ENCODE measurements around the gene JAKMIP1. TPM values are rescaled to one million over a fixed set of nuclear protein-coding genes. Genes with fewer than 3 reads are reported as not detected.
"Not testable (repeated sequence)": the region's sequence is repeated elsewhere in the genome, so short reads cannot be mapped to it uniquely, and the experiment has no call there.

Gene JAKMIP1
- total RNA-seq, 1 donor from 2014 or later: 15.5 TPM

DNA sequence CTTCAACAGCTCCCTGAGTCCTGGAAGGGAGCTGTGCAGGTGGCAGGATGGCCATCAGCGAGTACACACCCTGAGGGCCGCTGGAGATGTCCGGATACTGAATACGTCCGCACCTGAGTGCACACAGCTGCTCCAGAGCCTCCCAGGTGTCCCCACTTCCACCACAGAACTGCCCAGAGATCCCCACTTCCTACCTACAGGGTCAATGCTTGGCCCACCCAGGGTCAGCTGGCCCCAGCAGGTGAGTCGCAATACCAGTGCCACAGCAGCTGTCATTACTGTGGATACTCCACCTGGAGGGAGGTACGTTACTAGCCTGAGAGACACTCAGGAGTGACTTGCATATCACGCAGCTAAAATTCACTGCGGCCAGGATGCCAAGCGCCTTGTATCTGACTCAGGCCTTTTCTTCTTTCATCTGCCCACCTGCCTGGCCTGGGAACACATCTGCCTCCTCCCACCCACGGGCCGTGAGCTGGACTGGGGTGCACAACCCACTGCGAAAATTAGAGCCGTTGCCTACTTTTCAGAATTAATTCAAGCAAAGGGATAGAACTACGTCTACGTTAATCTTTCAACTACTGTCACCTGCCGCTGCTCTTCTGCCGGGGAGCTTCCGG is 191.5 kb downstream of the JAKMIP1 start:
- no peak overlapping the region for H3K4me3 Mint-ChIP-seq

GRCh38 chr4:6008092-6008551 is 192.2 kb downstream of the JAKMIP1 start:
- Mint-ChIP-seq H3K27ac (no peak overlapping the region), H3K36me3 (ENCODE audit: low read depth) (no peaks in the 10 kb centered on the region), H3K4me3 (no peak overlapping the region), H3K27me3 (ENCODE audit: insufficient read depth) (peaks cover 9% of the 10 kb centered on the region), H3K9me3 (no peaks in the 10 kb centered on the region), H3K4me1 (ENCODE audit: low read depth) (no peaks in the 10 kb centered on the region)
- intact Hi-C loops (cut with micrococcal nuclease): no loop called here
- DNase-seq (ENCODE audit: low spot score): no peak

More for the DNA sequence above, 191.5 kb downstream of the JAKMIP1 start:
- no peaks in the 10 kb centered on the region for H3K4me1 Mint-ChIP-seq (ENCODE audit: low read depth)
- H3K27ac Mint-ChIP-seq: no peak overlapping the region
- no peak for DNase-seq (ENCODE audit: low spot score)
- intact Hi-C loops (cut with micrococcal nuclease): no loop called here
- no peaks in the 10 kb centered on the region for H3K36me3 Mint-ChIP-seq (ENCODE audit: low read depth)
- no peaks in the 10 kb centered on the region for H3K9me3 Mint-ChIP-seq
- peaks cover 9% of the 10 kb centered on the region for H3K27me3 Mint-ChIP-seq (ENCODE audit: insufficient read depth)

DNA sequence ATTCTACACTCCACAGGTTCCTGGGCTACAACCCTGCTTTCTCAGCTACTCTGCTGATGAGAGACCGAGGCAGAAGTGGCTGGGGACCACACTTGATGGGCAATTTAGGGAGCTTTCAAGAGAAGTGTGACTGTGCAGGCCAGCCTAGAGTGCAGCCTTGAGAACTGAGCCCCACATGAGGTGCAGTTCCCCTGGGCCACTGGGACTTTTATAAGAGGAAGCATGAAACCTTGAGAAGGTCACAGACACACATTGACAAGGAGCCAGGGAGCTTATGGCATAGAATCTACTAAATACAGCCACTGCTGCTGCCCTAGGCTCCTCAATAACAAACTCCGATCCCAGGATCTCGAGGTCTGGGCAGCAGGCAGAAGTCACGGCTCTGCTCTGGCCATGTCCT is 195.2 kb downstream of the JAKMIP1 start:
- Mint-ChIP-seq H3K36me3 (ENCODE audit: low read depth) (no peaks in the 10 kb centered on the region), H3K9me3 (no peaks in the 10 kb centered on the region), H3K27ac (no peak overlapping the region), H3K27me3 (ENCODE audit: insufficient read depth) (peaks cover 9% of the 10 kb centered on the region), H3K4me3 (no peak overlapping the region), H3K4me1 (ENCODE audit: low read depth) (no peaks in the 10 kb centered on the region)
- intact Hi-C loops (cut with micrococcal nuclease): no loop called here
- no peak for DNase-seq (ENCODE audit: low spot score)

- intact Hi-C loops (cut with micrococcal nuclease); H3K27me3 Mint-ChIP-seq (ENCODE audit: insufficient read depth); H3K4me3 Mint-ChIP-seq; H3K9me3 Mint-ChIP-seq; H3K36me3 Mint-ChIP-seq (ENCODE audit: low read depth); H3K4me1 Mint-ChIP-seq (ENCODE audit: low read depth); DNase-seq (ENCODE audit: low spot score); H3K27ac Mint-ChIP-seq: not testable (repeated sequence)
Measured at GRCh38 chr4:6003485-6003884, 196.9 kb downstream of the JAKMIP1 start.

GRCh38 chr4:6002926-6003325 is 197.4 kb downstream of the JAKMIP1 start:
- peaks cover 7% of the 10 kb centered on the region for H3K27me3 Mint-ChIP-seq (ENCODE audit: insufficient read depth)
- intact Hi-C loops (cut with micrococcal nuclease): no loop called here
- H3K27ac Mint-ChIP-seq: no peak overlapping the region
- no peaks in the 10 kb centered on the region for H3K9me3 Mint-ChIP-seq
- H3K36me3 Mint-ChIP-seq (ENCODE audit: low read depth): no peaks in the 10 kb centered on the region
- no peak for DNase-seq (ENCODE audit: low spot score)
- H3K4me1 Mint-ChIP-seq (ENCODE audit: low read depth): peaks cover 8% of the 10 kb centered on the region
- no peak overlapping the region for H3K4me3 Mint-ChIP-seq

DNA sequence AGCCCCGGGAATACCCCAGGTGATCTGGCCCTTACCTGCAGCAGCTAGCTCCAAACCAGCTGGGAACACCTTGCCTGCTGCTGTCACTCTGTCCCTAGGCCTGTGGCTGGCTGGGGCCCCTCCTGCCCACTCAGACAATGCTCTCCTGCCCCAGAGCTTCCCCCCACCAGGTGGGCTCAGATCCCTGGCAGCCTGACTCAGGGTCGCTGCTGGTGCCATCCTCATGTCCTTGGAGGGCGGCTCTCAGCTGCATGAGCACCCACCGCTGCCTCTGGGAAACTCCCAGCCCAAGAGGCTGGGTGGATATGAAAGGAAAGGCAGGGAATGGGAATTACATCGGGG is 197.9 kb downstream of the JAKMIP1 start:
- no peak for DNase-seq (ENCODE audit: low spot score)
- no peak overlapping the region for H3K4me3 Mint-ChIP-seq
- no peaks in the 10 kb centered on the region for H3K9me3 Mint-ChIP-seq
- H3K27me3 Mint-ChIP-seq (ENCODE audit: insufficient read depth): peaks cover 7% of the 10 kb centered on the region
- H3K4me1 Mint-ChIP-seq (ENCODE audit: low read depth): peaks cover 8% of the 10 kb centered on the region
- no peak overlapping the region for H3K27ac Mint-ChIP-seq
- intact Hi-C loops (cut with micrococcal nuclease): no loop called here
- H3K36me3 Mint-ChIP-seq (ENCODE audit: low read depth): no peaks in the 10 kb centered on the region

DNA sequence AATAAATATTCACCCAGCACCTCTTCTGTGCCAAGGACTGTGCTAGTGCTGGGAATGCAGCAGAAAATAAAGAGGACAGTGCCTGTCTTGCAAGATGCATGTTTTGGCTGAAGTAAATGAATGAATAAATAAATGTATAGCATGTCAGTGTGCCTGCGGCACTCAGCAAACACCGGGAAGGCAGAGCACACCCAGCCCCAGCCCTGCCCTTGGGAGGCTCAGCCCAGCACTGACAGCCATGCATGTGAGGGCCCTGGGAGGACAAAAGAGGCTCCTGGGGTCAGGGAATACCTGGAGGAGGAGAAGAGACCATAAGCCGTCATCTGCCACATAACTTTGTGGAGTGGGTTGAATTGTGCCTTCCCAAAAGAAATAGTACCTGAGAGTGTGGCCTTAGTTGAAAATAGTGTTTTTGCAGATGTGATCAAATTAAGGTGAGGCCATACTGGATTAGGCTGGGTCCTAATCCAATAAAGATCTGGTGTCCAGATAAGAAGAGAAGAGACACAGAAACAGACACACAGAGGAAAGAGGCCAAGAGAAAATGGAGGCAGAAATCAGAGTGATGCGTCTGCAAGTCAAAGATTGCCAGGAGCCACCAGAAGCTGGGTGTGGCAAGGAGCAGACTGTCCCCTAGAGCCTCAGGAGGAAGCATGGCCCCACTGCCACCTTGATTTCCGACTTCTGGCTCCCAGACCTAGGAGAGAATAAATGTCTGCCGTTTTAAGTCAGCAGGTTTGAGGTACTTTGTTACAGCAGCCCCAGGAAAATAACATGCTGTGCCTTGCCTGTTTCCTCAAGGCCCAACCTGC is 198.5 kb downstream of the JAKMIP1 start:
- H3K27ac Mint-ChIP-seq: no peak overlapping the region
- H3K4me1 Mint-ChIP-seq (ENCODE audit: low read depth): peaks cover 9% of the 10 kb centered on the region
- H3K9me3 Mint-ChIP-seq: no peaks in the 10 kb centered on the region
- peaks cover 3% of the 10 kb centered on the region for H3K27me3 Mint-ChIP-seq (ENCODE audit: insufficient read depth)
- H3K36me3 Mint-ChIP-seq (ENCODE audit: low read depth): no peaks in the 10 kb centered on the region
- intact Hi-C loops (cut with micrococcal nuclease): no loop called here
- no peak overlapping the region for H3K4me3 Mint-ChIP-seq
- DNase-seq (ENCODE audit: low spot score): no peak

GRCh38 chr4:5999830-6000365 is 200.5 kb downstream of the JAKMIP1 start:
- Mint-ChIP-seq H3K4me1 (ENCODE audit: low read depth) (peaks cover 20% of the 10 kb centered on the region), H3K36me3 (ENCODE audit: low read depth) (no peaks in the 10 kb centered on the region), H3K4me3 (no peak overlapping the region), H3K27me3 (ENCODE audit: insufficient read depth) (peaks cover 3% of the 10 kb centered on the region), H3K27ac (no peak overlapping the region), H3K9me3 (no peaks in the 10 kb centered on the region)
- no peak for DNase-seq (ENCODE audit: low spot score)
- intact Hi-C loops (cut with micrococcal nuclease): loop anchor here (2.0 kb wide), 1 partner anchor 547 kb away; no protein-coding TSS in a partner anchor

- peaks cover 3% of the 10 kb centered on the region for H3K27me3 Mint-ChIP-seq (ENCODE audit: insufficient read depth)
- H3K27ac Mint-ChIP-seq: no peak overlapping the region
- H3K4me3 Mint-ChIP-seq: no peak overlapping the region
- intact Hi-C loops (cut with micrococcal nuclease): loop anchor here (2.0 kb wide), 1 partner anchor 547 kb away; no protein-coding TSS in a partner anchor
- peaks cover 20% of the 10 kb centered on the region for H3K4me1 Mint-ChIP-seq (ENCODE audit: low read depth)
- DNase-seq (ENCODE audit: low spot score): no peak
- H3K36me3 Mint-ChIP-seq (ENCODE audit: low read depth): no peaks in the 10 kb centered on the region
- no peaks in the 10 kb centered on the region for H3K9me3 Mint-ChIP-seq
Measured at GRCh38 chr4:5999356-5999755, 201.0 kb downstream of the JAKMIP1 start.

GRCh38 chr4:5998333-5998936 is 201.9 kb downstream of the JAKMIP1 start:
- Mint-ChIP-seq H3K4me1 (ENCODE audit: low read depth) (peaks cover 20% of the 10 kb centered on the region), H3K27ac (no peak overlapping the region), H3K4me3 (no peak overlapping the region), H3K27me3 (ENCODE audit: insufficient read depth) (peaks cover 3% of the 10 kb centered on the region), H3K36me3 (ENCODE audit: low read depth) (no peaks in the 10 kb centered on the region), H3K9me3 (no peaks in the 10 kb centered on the region)
- intact Hi-C loops (cut with micrococcal nuclease): loop anchor here (1.0 to 2.0 kb wide), 3 partner anchors 252 to 548 kb away; no protein-coding TSS in a partner anchor
- DNase-seq (ENCODE audit: low spot score): peak; percentile 14

- DNase-seq (ENCODE audit: low spot score): no peak
- Mint-ChIP-seq H3K4me1 (ENCODE audit: low read depth) (peaks cover 20% of the 10 kb centered on the region), H3K4me3 (no peak overlapping the region), H3K27ac (no peak overlapping the region), H3K36me3 (ENCODE audit: low read depth) (no peaks in the 10 kb centered on the region), H3K27me3 (ENCODE audit: insufficient read depth) (peaks cover 3% of the 10 kb centered on the region), H3K9me3 (no peaks in the 10 kb centered on the region)
- intact Hi-C loops (cut with micrococcal nuclease): no loop called here
Measured at GRCh38 chr4:5996641-5997040, 203.7 kb downstream of the JAKMIP1 start.

GRCh38 chr4:5995901-5996623 is 204.3 kb downstream of the JAKMIP1 start:
- H3K27me3 Mint-ChIP-seq (ENCODE audit: insufficient read depth): peaks cover 5% of the 10 kb centered on the region
- peaks cover 20% of the 10 kb centered on the region for H3K4me1 Mint-ChIP-seq (ENCODE audit: low read depth)
- no peak overlapping the region for H3K4me3 Mint-ChIP-seq
- H3K9me3 Mint-ChIP-seq: no peaks in the 10 kb centered on the region
- intact Hi-C loops (cut with micrococcal nuclease): no loop called here
- DNase-seq (ENCODE audit: low spot score): no peak
- H3K27ac Mint-ChIP-seq: no peak overlapping the region
- H3K36me3 Mint-ChIP-seq (ENCODE audit: low read depth): no peaks in the 10 kb centered on the region
